NCI-H1092 treated with DMSO at 0.1 percent for 48 hours (cell line): ENCODE results near the gene CHMP4B.

Experiments used
- DNase-seq: peaks from one replicate; lab custom pipeline; 2025; lab: John Stamatoyannopoulos, UW

The CHMP4B gene

GRCh38 chr20:33863440-33864323 is 52.5 kb downstream of the CHMP4B start:
- no peak for DNase-seq

DNA sequence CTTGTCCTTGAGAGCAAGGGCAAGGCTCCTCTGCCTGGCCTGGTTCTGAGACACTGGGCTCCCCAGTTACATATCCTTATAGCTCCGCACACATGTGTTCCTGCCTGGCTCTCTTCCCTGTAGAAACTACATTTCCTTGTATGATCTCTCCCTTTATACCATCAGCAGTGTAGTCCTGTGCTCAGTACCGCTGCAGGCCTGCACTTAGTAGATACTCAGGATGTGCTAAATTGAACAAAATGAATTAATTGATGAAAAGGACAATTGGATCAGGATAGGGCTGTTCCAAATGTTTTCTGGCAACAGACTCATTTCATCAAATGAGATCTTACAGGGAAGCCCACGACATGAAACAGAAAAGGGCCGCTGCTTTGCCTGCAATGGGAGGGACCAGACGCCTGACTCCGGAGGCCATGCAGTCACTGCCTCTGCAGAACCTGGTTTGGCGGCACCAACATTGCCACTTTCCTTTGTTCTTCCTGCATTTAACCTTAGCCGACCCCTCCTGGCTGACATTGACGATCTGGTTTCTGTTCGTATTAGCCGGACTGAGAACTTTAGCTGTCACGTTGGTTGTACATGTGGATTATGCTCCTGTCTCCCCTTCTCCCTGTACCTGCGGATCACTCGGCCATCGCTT is 53.3 kb downstream of the CHMP4B start:
- no peak for DNase-seq

DNA sequence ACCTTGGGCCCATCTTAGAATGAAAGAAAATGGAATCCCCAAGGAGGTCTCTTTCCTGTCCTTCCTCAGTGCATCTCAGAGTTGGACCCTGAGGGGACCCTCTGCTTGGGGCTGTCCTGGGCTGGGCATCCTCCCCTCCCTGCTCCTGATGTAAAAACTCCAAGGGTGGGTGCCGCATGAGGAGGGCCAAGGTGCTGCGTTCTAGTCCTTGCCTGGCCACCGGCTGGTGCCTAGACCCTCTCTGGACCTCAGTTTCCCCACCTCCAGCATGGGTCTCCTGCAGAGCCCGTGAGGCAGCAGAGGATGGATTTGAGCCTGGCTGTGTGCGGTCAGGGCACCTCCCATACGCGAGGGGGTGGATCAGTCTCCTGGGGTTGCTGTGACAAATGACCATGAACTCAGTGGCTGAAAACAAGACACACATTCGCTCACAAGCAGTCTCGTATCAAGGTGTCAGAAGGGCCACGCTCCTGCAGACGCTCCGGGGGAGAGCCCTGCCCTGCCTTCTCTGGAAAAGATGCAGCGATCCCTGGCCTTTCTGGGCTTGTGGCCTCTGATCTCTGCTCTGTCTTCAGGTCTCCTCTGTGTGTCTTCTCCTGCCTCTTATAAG is 54.7 kb downstream of the CHMP4B start:
- no peak for DNase-seq

- no peak for DNase-seq
These were observed 55.4 kb downstream of the CHMP4B start for GRCh38 chr20:33866398-33867100.

DNA sequence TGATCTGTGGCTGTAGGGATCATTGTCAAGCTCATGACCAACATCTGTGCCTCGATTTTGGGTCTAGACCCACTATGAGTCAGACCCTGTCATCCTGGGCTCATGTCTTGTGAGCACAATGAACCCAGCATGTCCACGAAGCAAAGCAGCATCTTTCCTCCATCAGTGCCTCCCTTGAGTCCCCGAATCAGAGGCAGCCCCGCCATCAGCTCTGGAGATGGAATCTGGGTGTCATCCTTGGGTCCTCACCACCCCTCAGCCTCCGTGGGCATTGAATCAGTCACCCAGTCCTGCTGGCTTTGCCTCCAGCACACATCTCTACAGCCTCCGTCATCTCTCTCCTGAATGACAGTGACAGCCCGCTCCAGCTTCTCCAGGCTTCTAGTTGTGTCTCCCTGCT is 56.9 kb downstream of the CHMP4B start:
- no peak for DNase-seq

- DNase-seq: no peak
These were observed 57.4 kb downstream of the CHMP4B start for GRCh38 chr20:33868595-33868994.

GRCh38 chr20:33869283-33869682 is 58.1 kb downstream of the CHMP4B start:
- no peak for DNase-seq

GRCh38 chr20:33871362-33871761 is 60.2 kb downstream of the CHMP4B start:
- no peak for DNase-seq

GRCh38 chr20:33874129-33874528 is 63.0 kb downstream of the CHMP4B start:
- DNase-seq: no peak

GRCh38 chr20:33875055-33875454 is 63.9 kb downstream of the CHMP4B start:
- DNase-seq: no peak

- DNase-seq: no peak
These were observed 64.4 kb downstream of the CHMP4B start for GRCh38 chr20:33875534-33876026.

DNA sequence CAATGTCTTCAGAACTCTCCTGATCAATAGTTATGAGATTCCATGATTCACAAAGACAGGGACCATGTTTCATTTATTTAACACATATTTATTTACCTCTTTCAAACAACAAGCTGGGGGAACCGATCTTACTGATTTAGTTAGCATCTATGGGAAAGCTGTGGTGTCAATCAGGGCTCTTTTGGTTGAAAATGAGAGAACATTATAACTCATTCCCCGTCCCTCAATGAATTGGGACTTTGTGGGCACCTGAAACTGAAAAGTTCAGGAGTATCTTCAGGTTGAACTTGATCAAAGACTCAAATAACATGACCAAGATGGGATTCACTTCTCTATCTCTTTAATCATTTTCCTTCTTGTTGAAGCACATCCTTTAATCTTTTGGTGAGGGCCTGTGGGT is 67.4 kb downstream of the CHMP4B start:
- DNase-seq: no peak

GRCh38 chr20:33880396-33880795 is 69.2 kb downstream of the CHMP4B start:
- no peak for DNase-seq

- no peak for DNase-seq
These were observed 70.8 kb downstream of the CHMP4B start for GRCh38 chr20:33881989-33882388.

- no peak for DNase-seq
These were observed 71.3 kb downstream of the CHMP4B start for GRCh38 chr20:33882481-33882880.

GRCh38 chr20:33883164-33883563 is 72.0 kb downstream of the CHMP4B start:
- DNase-seq: no peak

DNA sequence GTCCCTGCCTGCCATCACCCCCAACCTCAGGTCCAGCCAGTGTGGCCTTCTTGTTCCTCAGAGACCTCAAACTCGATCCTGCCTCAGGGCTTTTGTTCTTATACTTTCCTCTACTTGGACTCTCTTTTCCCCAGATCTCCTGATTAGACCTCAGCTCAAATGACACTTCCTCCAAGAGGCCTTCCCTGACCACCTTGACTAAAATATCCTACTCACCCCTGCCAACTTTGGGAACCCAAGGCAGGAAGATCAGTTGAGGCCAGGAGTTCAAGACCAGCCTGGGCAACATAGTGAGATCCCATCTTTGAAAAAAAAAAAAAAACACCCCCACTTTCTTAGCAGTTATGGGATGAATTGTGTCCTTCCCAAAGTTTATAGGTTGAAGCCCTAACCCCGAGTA is 73.5 kb downstream of the CHMP4B start:
- no peak for DNase-seq

DNA sequence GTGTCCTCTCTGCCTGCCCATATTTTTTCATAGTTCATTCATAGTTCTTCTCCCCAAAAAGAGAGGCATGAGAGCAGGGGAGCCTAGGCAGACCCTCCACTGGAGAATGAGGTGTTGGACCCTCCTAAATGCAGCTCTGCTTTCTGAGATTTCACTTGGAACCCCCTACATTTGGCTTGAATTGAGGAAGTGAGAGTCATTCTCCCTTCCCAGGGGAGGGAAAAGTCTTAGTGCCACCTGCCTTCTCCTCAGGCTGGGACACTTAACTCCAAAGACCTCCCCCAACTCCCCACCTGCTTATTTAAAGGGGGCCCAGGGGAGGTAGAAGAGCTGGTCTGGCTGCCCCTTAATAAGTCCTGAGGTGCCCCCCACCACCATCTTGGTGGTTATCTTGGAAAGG is 78.2 kb downstream of the CHMP4B start:
- no peak for DNase-seq

DNA sequence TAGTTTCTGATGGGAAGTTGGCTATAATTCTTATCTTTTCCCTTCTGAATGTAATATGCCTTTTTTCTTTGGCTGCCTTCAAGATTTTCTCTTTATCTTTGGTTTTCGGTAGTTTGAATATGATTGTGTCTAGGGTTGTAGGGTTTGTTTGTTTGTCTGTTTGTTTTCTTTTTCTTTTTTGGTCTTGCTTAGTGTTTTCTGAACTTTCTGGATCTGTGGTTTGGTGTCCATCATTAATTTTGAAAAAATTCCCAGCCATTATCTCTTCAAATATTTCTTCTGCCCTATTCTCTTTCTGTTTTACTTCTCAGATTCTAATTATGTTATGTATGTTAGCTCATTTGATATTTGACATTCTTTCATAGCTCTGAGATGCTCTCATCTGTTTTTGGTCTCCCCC is 79.4 kb downstream of the CHMP4B start:
- no peak for DNase-seq

DNA sequence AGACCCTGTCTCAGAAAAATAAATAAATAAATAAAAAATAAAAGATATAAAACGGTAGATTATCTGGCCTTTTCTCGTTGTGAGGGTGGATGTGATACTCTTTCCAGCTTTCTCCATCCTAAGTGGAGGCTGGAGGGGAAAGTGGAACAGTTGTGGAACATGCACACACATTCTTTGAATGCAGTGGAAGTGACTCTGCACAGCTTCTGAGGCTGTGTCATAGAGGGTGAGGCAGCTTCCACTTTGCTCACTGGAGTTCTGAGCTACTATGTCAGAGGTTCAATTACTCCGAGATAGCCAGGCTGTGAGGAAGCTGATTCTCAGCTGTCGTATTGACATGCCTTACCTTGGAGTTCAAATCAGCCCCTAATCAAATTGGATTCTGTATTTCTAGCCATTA is 82.2 kb downstream of the CHMP4B start:
- no peak for DNase-seq

DNA sequence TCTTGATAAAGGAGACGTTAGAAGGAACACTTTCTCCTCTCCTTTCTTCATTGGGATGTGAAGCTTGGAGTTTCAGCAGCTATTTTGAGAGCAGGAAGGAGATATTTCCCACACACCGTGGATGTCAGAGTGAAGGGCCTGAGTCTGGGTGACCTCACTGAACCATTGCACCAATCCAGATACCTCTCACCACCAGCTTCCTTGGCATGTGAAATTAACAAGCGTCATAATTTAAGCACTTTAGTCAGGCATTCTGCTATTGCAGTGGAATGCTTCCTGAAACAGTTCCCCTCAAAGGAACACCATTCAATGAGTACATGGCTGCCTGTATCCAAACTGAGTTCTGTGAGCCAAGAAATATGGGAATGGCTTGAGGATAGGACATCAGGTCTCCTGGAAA is 83.7 kb downstream of the CHMP4B start:
- DNase-seq: no peak

GRCh38 chr20:33896509-33896908 is 85.4 kb downstream of the CHMP4B start:
- no peak for DNase-seq
